Adipose tissue (tissue), 3 donors: ENCODE data around the gene KLK13. TPM values are rescaled to one million over a fixed set of nuclear protein-coding genes. Genes with fewer than 3 reads are reported as not detected.

Source experiments
- H3K27ac ChIP-seq: one replicate; pipeline ENCODE4 v1.5.1; 2013; ENCODE audit warnings: low read depth, low read length
- WGBS, 3 donors: extraction: QIAGEN DNeasy Blood & Tissue Kit; methylation state at CpG; one replicate each; pipeline ENCODE4 v1.1.7; 2013; 5-methylcytosine and 5-hydroxymethylcytosine counted together
- polyA plus RNA-seq, 3 donors: library from polyadenylated mRNA; stranded (reverse); fragments of 200-250 nt; gene quantifications; one replicate each; pipeline ENCODE4 v1.2.3, GENCODE V29; 2013
- donor health status: healthy with polysubstance abuse.
- donor health status: Bipolar disorder and iron deficiency.
- donor health status: healthy.

Gene KLK13
- polyA plus RNA-seq, 3 donors = 1.2 to 1.3 TPM; not detected in 1

DNA sequence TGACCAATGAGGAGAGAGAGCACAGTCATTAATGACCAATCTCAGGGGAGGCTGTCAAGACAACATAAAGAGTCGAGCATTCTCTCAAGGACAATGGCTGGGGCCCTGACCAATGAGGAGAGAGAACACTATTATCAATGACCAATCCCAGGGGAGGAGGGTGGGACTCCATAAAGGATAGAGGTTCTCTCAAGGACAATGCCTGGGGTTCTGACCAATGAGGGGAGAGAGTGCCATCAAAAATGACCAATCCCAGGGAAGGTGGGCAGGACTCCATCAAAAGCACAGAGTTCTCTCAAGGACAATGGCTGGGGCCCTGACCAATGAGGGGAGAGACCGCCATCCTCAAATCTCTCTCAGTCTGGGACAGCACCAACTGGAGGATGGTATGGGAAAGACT is 35.2 kb downstream of the KLK13 start:
- no peak overlapping the region for H3K27ac ChIP-seq
- 74 to 86% (median 78%) methylated on average over 2 of the region's 2 CpGs for WGBS, 3 donors

DNA sequence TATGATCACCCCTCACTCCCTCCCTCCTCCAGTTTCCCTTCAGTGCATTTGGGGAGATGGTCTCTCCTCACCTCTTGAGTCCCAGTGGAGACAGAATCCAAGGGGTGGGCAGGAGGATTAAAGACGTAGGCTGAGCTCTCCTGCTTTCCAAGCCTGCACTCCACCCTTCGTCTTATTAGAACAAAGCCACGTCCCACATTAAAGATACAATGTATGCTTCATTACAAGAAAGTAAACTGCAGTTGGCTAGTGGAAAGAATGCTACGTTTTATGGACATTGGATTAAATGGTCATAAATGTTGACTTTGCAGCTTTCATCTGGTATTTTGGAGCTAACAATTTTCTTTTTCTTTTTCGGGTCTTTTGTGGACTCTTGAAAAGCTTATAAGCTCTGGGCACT is 37.0 kb downstream of the KLK13 start:
- WGBS, 3 donors = 52 to 67% (median 61%) methylated on average over 5 of the region's 5 CpGs
- no peak overlapping the region for H3K27ac ChIP-seq

DNA sequence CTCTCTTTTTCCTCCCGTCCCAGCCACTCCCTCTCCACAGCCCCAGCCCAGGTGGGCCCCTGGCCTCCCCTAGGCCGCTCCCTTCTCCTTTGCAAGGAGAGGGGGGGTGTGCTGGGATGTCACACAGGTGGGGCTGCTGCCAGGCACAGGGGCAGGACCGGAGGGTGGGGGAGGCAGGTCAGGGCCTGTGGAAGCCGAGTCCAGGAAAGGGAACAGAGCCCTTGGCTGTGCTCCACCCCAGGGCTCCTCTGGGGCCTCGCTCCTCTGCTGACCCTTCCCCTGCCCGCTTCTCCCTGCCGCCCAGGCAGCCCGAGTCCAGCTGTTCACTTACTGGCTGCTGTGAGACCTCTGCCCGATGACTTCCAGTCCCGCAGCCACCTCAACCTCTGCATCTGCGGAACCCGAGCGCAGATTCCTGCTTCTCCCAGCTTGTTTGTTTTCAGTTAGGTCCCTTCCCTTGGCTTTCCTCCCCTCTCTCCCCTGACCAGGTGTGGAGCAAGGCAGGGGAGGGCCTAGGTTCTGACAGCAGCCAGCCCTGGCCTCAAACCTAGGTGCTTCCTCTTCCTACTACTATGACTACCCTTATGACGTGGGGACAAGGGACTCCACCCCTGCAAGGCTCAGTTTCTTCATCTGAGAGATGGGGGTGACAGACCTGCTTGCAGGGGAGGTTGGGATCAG is 37.6 kb downstream of the KLK13 start:
- H3K27ac ChIP-seq = no peak overlapping the region
- 25 to 41% (median 37%) methylated on average over 13 to 14 of the region's 14 CpGs for WGBS, 3 donors

DNA sequence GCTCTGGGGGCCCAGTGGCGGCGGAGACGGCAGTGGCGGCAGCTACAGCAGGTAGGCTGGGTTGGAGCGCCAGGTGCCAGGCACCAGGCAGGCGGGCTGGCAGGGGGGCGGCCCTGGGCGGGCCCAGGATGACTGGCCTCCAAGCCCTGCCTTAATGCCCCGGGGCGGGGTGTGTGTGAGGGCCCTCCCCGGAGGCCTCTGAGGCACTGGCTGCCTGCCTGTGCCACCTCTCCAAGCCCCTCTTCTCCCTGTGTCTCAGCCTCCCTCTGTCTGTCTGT is 38.4 kb downstream of the KLK13 start, which contains the start of gene KLK11:
Gene KLK11 (minus strand): TSS at position 63 of the 278 bp plus-strand sequence. CDS start 985 bp downstream, outside the sequence.
- WGBS, 3 donors = 68 to 74% (median 70%) methylated on average over 4 to 11 of the region's 11 CpGs
- H3K27ac ChIP-seq = no peak within 1 kb of the TSS

DNA sequence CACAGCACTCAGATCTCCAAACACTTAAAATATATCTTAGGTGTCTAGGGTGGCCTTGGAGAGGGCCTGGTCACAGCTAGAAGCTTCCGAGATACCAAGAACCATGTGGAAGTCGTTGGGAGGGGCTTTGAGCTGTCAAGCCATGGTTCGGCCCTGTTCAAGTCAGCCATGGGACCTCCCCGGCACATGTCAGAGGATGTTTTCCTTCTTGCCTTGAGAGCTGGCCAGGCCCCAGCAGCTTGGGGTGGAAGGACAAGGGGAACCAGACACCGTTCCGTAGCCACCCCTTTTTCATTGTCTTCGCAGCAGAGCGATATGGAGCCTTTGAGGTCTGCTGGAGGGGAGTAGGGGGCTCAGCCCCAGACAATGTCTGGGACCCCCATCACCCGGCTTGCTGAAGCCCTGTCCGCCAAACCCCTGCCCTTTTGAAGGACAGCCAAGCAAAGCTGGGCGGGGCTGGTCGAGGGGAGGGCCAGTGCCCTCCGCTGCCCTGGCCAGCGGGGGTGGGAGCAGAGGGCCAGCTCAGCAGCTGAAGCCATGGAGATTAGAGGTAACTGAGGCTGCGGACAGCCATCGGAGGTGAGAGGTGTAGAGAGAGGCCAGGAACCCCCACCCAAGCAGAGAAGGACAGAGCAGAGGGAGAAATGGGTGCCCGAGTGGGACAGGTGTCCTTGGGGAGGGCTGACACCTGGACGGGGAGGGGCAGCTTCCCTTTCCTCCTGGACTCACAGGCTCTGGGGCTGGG is 38.9 kb downstream of the KLK13 start:
- no peak overlapping the region for H3K27ac ChIP-seq
- WGBS, 3 donors = 33 to 56% (median 42%) methylated on average over 18 of the region's 18 CpGs

DNA sequence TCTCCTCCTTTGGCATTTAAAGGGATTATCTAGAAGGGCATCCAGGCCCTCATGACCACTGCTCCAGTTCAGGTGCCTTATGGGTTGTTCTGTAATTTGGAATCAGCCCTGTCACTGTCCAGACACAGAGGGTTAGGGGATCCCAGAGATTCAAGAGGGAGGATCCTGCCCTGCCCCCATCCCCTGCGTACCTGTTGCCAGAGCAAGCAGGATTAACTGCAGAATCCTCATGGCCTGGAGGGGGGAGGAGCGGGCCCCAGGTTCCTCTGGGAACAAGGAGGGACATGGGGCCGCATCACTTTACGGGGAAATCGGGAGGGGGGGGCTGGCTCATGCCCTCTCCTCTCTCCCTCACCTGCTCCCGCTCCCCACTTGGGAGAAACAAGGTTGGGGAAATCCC is 39.5 kb downstream of the KLK13 start:
- WGBS, 3 donors = 47 to 76% (median 74%) methylated on average over 6 of the region's 6 CpGs
- no peak overlapping the region for H3K27ac ChIP-seq

DNA sequence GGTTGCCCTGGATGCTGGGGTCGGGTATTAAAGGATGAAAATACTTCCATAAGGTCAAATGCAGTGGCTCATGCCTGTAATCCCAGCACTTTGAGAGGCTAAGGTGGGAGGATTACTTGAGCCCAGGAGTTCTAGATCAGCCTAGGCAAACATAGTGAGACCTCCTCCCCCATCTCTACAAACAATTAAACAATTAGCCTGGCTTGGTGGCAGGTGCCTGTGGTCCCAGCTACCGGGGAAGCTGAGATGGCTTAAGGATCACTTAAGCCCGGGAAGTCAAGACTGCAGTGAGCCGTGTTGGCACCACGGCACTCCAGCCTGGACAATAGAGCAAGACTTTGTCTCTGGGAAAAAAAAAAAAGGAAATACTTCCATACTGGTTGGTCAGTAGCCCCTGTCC is 40.0 kb downstream of the KLK13 start:
- no peak overlapping the region for H3K27ac ChIP-seq
- WGBS, 3 donors = 33 to 57% (median 36%) methylated on average over 3 to 5 of the region's 5 CpGs

DNA sequence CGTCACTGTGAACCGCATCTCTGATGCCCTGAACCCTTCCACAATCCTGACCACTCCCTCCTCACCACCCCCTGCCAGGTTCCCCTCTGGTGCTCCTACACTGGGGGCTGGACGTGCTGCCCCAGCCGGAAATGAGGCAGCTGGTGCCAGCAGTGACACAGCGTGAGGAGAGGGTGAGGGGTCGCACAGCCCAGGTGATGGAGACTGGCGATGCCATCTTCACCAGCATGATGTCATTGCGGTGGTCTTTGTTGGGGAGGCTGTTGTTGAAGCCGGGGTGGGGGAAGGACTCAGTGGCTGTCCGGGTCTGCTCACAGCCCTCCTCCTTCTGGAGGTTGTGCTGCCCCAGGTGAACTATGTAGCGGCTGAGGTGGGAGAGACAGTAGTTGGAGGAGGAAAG is 40.9 kb downstream of the KLK13 start:
- 66 to 86% (median 67%) methylated on average over 11 of the region's 11 CpGs for WGBS, 3 donors
- no peak overlapping the region for H3K27ac ChIP-seq

DNA sequence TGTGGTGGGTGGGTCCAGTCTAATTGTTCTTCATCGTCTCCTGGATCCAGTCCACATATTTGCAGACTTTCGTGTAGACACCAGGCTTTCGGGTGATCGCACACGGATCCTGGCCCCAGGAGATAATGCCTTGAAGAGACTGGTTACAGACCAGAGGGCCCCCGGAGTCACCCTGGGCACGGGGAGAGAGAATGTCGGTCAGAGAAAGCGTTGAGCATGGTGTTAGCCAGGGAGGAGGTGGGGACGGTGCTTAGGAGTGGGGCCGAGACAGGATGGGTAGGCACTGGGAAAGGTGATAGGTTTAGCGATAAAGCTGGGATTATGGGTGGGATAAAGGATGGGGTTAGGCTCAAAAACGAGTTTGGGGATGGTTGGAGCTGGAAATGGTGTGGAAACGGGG is 42.4 kb downstream of the KLK13 start:
- no peak overlapping the region for H3K27ac ChIP-seq
- 69 to 70% (median 69%) methylated on average over 14 of the region's 14 CpGs for WGBS, 3 donors

DNA sequence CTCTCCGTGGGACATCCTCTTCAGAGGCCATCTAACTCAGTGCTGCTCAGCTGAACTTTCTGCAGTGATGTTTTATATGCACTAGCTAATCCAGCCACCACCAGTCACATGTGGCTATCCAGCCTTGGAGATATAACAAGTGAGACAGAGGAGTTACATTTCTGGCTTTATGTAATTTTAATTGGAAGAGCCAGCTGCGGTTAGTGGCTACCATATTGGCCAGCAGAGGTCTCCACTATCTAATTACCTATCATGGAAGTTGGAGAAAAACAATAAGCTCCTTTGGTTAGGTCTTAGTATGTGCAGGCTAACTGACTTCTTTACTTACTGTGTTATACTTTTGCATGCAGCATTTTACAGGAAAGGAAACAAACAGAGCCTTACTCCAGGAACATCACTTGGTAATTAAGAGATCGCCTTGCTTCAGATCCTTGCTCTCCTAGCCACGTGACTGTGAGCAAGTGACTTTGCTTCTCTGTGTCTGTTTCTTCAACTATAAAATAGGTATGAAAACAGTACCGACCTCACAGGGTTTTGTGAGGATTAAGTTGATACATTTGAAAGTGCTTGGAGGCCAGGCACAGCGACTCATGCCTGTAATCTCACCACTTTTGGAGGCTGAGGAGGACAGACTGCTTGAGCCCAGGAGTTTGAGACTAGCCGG is 43.8 kb downstream of the KLK13 start:
- no peak overlapping the region for H3K27ac ChIP-seq
- 32 to 46% (median 38%) methylated on average over 7 of the region's 7 CpGs for WGBS, 3 donors

DNA sequence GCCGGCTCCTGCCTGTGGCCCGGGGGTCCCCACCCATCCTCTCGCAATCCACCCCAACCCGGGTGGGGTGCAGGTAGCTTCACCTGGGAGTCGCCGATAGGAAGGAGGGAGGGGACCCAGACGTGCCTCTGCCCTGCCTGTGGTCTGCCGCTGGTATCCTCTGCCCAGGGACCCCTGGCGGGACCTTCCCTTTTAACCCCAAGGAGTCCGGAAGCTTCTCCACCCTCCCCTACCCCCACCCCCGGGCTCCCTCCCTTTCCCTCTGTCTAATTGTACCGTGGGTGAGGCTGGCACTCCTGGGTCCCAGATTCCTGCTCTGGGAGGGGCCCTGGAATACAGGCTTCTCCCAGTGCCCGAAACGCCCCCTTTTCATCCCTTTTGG is 45.4 kb downstream of the KLK13 start, which contains the start of gene KLK10:
Gene KLK10 (minus strand): TSS at position 166 of the 382 bp plus-strand sequence. CDS start 579 bp downstream, outside the sequence.
- H3K27ac ChIP-seq = no peak within 1 kb of the TSS
- WGBS, 3 donors = 3 to 25% (median 4%) methylated on average over 14 of the region's 14 CpGs

DNA sequence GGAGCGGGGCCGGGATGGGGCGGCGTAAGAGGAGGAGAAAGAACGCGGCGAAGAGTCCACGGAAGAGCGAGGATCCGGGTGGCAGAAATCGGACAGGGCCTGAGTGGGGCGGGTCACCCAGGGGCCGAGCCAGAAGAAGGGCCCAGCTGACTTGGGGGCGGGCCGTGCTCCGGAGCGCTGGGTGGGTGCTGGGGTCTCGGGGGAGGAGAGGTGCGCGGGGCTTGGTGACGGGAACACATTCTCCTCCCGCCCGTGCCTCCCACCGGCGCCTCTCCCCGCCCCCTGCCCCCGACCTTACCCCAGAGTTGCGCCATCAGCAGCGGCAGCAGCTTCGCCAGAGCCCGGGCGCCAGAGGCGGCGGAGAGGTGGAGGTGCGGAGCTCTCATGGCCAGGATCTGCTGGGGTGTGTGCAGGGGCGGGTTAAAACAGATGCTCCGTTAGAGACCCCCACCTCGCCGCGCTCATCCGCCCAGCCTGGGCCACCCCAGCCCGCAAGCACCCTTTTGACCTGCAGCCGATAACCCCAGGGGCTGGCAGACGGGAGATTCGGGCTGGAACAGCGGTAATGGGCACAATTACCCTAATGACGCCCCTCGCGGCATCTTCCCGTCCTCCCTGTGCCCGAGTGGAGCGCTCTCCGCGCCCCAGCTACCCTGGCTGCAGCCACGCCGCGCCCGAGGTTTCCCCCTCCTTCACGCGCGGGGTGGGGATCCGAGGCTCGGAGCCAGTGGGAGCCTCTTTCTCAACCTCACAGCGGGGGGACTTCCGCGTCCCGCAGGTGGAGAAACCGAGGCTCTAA is 45.9 kb downstream of the KLK13 start:
- WGBS, 3 donors = 2 to 4% (median 2%) methylated on average over 63 to 68 of the region's 68 CpGs
- H3K27ac ChIP-seq = no peak overlapping the region

DNA sequence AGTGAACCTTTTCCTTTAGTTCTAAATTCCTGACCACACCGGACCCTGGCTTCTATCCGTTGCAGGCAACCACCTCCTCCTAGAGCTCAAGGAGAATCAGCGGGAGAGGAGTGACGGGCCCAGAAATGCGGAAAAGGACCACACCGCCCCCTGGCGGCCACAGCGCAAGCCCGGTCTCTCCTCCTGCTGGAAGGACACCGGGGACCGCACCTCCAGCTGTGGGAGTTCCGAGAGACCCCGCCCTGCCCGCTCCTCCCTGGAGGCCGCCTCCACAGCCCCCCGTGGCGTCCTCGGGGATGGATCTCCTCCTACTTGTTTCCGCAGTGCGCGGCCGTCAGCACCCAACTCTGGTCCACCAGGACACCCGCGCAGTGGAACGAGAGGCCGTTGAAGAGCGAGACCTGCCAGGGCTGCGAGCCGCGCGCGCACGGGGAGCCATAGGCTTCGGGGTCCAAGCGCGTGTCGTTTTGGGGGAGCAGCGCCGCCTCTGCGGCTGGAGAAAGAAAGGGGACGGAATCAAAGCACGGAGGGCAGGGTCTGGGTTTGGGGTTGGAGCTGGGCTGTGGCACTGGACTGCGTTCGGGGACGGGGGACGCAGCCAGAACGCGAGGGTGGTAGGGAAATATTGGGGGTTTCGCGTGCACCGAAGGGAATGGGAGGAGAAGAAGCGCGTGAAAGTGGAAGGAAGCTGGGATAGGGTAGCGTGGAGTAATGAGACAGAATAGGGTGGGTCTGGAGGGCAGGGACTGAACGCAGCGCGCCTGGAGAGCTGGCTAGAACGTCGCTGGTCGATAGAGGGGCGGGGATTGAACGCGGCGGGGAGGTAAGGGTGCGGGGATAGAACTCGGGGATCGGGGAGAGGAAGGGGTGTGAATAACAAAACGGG is 47.9 kb downstream of the KLK13 start:
- WGBS, 3 donors = 1% methylated on average over 68 of the region's 68 CpGs
- H3K27ac ChIP-seq = no peak overlapping the region

DNA sequence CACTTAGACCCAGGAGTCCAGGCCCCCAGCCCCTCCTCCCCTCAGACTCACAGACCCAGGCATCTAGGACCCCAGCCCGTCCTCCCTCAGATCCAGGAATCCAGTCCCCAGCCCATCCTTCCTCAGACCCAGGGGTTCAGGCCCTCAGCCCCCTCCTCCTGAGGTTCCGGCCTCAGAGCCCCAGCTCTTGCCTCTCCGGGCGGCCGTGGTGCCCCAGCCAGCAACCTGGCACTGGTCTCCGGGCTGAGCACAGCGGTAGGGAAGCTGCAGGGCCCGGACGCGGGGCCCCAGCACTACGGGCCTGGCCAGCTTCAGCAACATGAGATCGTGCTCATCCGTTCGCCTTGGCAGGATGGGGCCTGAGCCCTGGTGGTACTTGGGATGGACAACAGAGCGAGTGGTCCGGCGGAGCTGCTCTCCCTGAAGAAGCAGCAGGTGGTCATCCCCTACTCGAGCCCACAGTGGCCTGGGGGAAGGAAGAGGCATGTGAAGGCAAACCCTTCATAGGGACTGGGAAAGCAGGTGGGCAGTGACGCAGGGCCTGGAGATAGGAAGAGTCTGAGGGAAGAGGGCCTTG is 49.1 kb downstream of the KLK13 start:
- no peak overlapping the region for H3K27ac ChIP-seq
- 83 to 86% (median 85%) methylated on average over 19 of the region's 19 CpGs for WGBS, 3 donors

DNA sequence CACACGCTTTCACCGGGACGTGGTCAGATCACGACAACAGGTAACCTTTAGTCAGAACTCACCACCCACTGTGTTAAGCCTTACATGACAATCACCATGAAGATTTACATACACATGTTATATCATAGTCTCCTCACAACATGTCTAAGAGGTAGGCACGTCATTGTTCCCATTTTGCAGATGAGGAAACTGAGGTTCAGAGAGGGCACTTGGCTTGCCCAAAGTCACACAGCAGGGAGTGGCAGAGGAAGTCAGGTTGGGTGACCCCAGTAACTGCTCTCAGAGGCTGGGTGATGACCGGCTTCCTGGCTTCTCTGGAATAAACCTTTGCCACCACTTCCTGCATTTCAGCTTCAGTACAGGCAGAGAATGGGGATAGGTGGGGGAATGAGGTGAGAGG is 50.6 kb downstream of the KLK13 start:
- 83 to 85% (median 84%) methylated on average over 6 of the region's 6 CpGs for WGBS, 3 donors

DNA sequence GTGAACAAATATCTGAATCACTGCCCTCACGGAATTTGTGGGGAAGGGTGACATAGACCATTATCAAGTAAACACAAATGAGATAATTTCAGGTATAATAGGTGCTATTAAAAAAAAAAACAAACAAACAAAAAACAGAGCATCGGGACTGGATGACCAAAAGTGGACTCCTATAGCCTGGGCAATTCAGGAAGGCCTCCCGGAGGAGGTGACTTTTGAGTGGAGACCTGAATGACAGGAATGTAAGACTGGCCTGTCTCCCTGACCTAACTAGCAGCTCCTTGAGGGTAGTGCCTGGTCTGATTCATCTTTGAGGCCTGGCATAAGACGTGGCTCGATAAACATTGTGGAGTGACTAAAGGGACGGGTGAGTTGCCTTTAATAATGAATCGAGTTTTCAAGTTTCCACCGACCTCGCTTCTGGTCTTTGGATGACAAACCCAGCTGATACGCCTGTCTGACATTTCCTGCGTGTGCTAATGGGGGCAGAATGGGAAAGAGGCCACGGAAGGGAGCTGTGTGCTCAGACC is 52.2 kb downstream of the KLK13 start:
- H3K27ac ChIP-seq = no peak overlapping the region
- WGBS, 3 donors = 66 to 68% (median 67%) methylated on average over 12 of the region's 12 CpGs

More for the DNA sequence above, 50.6 kb downstream of the KLK13 start:
- no peak overlapping the region for H3K27ac ChIP-seq

DNA sequence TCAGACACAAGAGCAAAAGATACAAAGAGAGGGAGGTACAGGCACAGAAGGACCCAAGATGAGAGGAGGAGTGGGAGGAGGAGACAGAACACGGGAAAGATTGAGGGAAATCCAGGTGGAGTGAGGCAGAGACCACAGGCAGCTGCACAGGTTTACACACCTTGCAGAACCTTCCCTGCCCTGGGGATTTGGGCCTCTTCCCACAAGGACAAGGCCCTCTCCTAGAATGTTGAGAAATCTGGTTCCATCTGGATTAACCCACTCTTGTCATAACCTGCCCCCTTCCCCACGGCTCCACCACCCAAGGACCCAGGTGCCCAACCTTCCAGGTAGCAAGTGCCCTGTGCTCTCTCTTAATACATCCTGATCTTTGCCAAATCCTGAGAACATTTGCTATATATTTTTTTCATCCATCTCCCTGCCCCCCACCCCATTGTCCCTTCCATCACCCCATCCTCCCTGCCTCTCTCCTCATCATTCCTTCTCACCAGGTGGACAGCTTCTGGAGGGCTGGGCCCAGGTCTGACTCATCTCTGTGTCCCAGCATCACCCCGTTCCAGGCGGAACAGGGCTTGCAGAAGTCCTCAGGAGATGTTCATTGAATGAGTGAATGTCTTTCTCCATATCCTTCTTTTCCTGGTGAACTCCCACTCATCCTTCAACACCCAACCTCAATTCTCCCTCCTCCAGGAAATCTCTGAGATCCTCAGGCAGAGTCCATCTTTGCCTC is 54.7 kb downstream of the KLK13 start:
- no peak overlapping the region for H3K27ac ChIP-seq
- 67 to 77% (median 76%) methylated on average over 4 of the region's 4 CpGs for WGBS, 3 donors
